Right lobe of liver (tissue), 6 donors: ENCODE measurements around the gene KCNJ8. TPM values are rescaled to one million over a fixed set of nuclear protein-coding genes. Genes with fewer than 3 reads are reported as not detected.
A peak's percentile ranks its signal among the peaks of the same experiment; 100 is the strongest.

Experiments
- ATAC-seq, 4 donors: fragments of 200-7000 bp; cut with Tn5 transposase; one replicate each; pipeline ENCODE4 v1.9.1; 2020; ENCODE audit warnings: mild to moderate bottlenecking in 4 of 4, moderate library complexity in 4 of 4
- DNase-seq, 3 donors: peaks; one replicate each; pipeline ENCODE4 v3.0.0-alpha.2; 2020
- H3K27ac ChIP-seq, 3 donors: fragments of 200-600 bp; one replicate each; pipeline ENCODE4 v1.8.0; 2022
- H3K27me3 ChIP-seq, 2 donors: fragments of 200-600 bp; one replicate each; pipeline ENCODE4 v1.8.0; 2022
- H3K36me3 ChIP-seq, 4 donors: fragments of 200-600 bp; sonication (generic) in 1 of 4; one replicate each; pipeline versions ENCODE4 v1.5.1 to v1.8.0; 2017 to 2022; ENCODE audit warnings: control low read depth in 1 of 4
- H3K4me1 ChIP-seq, 4 donors: fragments of 200-600 bp; sonication (generic) in 1 of 4; one replicate each; pipeline versions ENCODE4 v1.5.1 to v1.8.0; 2017 to 2022; ENCODE audit warnings: control low read depth in 1 of 4
- H3K4me3 ChIP-seq, 3 donors: fragments of 200-600 bp; one replicate each; pipeline ENCODE4 v1.8.0; 2022
- H3K9me3 ChIP-seq, 4 donors: fragments of 200-600 bp; sonication (generic) in 1 of 4; one replicate each; pipeline versions ENCODE4 v1.5.1 to v1.8.0; 2017 to 2022; ENCODE audit warnings: control low read depth in 1 of 4
- POLR2A ChIP-seq: fragments of 450-650 bp; IDR thresholded peaks from one replicate; pipeline ENCODE4 v1.6.1; 2017; ENCODE audit warnings: antibody characterized with exemption, mild to moderate bottlenecking
- WGBS: methylation state at CpG from one replicate; pipeline ENCODE4 v1.1.6; 2018; ENCODE audit warnings: low coverage, low lambda C conversion rate; ENCODE audit not compliant: insufficient coverage; ENCODE audit errors: missing lambda C conversion rate; 5-methylcytosine and 5-hydroxymethylcytosine counted together
- intact Hi-C, 2 donors: fragments of 100-400 bp; cut with DNase I; formaldehyde crosslinking; loops; one replicate each; pipeline versions ENCODE4 v1.11.2 to v1.14.1; 2022
- total RNA-seq, 6 experiments: library from RNA; depleted of rRNA in 2 of 6; stranded (reverse); fragments of >200 nt in 2 of 6; fragmentation: NEBNext Ultra II Directional in 3 of 6; extraction: Animal tissue kit (Norgen Biotek cat#: 25700) in 3 of 6; gene quantifications; one replicate each; pipeline versions ENCODE4 v1.1.0 to v1.2.4, GENCODE V29; 2016 to 2023
- TF ChIP-seq, protein P1 (sequence below), 4 donors: fragments of 200-600 bp in 3 of 4; fragments of 450-650 bp in 1 of 4; IDR thresholded peaks; one replicate each; pipeline versions ENCODE4 v1.5.1 to v1.8.0; 2016 to 2022; ENCODE audit warnings: antibody characterized with exemption in 4 of 4, mild to moderate bottlenecking in 2 of 4
- donor health status: DM: no; HTN: yes; CAD: no.
- donor health status: DM: no; HTN: no; CAD: no.
- donor health status: DM: no; HTN: no; CAD: no.
- donor health status: DM: no; HTN: yes; CAD: no.
- donor health status: DM: no; HTN: yes; CAD: no.

KCNJ8 gene
- total RNA-seq, 6 experiments from 2014 or later = 9.1 to 37.5 (median 25.4) TPM

DNA sequence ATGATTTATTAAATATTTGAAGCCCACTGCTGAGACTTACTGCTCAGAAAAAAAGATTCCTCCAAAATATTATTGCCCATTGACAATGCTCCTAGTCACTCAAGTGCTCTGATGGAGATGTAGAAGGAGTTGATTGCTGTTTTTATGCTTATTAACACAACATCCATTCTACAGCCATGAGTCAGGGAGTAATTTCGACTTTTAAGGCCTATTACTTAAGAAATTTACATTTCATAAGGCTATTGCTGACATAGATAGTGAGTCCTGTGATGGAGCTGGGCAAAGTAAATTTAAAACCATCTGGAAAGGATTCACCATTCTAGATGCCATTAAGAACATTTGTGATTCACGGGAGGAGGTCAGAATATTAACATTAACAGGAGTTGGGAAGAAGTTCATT is 5.2 kb downstream of the KCNJ8 start:
- no peak for DNase-seq
- Histone ChIP-seq H3K4me1 (peaks cover 0 to 14% (median 0%) of the 10 kb centered on the region in 4 donors), H3K27me3 (no peaks in the 10 kb centered on the region), H3K36me3 (peaks cover 0 to 23% (median 0%) of the 10 kb centered on the region in 4 donors), H3K4me3 (no peak overlapping the region), H3K9me3 (no peaks in the 10 kb centered on the region), H3K27ac (no peak overlapping the region)
- ATAC-seq = no peak
- intact Hi-C loops = no loop called here
- WGBS = 75% methylated on average over 2 of the region's 2 CpGs
- TF ChIP-seq, protein P1, sequence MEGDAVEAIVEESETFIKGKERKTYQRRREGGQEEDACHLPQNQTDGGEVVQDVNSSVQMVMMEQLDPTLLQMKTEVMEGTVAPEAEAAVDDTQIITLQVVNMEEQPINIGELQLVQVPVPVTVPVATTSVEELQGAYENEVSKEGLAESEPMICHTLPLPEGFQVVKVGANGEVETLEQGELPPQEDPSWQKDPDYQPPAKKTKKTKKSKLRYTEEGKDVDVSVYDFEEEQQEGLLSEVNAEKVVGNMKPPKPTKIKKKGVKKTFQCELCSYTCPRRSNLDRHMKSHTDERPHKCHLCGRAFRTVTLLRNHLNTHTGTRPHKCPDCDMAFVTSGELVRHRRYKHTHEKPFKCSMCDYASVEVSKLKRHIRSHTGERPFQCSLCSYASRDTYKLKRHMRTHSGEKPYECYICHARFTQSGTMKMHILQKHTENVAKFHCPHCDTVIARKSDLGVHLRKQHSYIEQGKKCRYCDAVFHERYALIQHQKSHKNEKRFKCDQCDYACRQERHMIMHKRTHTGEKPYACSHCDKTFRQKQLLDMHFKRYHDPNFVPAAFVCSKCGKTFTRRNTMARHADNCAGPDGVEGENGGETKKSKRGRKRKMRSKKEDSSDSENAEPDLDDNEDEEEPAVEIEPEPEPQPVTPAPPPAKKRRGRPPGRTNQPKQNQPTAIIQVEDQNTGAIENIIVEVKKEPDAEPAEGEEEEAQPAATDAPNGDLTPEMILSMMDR (IDR thresholded peaks at IDR 0.05) = no peak
- TF ChIP-seq POLR2A = no peak

DNA sequence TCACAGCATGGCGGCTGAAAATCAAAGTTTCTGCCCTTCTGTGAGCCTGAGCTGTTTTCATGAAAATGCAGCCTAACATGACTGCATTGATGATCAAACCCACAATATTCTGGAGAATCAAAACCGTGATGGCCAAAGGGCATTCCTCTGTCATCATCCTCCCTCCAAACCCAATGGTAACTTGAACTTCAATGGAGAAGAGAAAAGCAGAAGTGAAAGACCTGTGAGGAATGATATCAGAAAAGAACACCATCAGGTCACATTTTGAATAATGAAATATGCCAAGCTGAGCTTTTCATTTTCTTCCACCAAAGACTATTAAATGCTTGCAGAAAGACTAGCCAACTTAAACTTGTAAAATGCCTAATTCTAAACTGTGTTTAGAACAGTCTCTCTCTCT is 8.1 kb downstream of the KCNJ8 start:
- DNase-seq (no peak), ATAC-seq (no peak)
- 31% methylated on average over 1 of the region's 2 CpGs for WGBS
- H3K27ac ChIP-seq = no peak overlapping the region
- peaks cover 0 to 26% (median 2%) of the 10 kb centered on the region in 4 donors for H3K4me1 ChIP-seq
- TF ChIP-seq, protein P1 (IDR thresholded peaks at IDR 0.05) = no peak
- intact Hi-C loops = no loop called here
- peaks cover 0 to 23% (median 0%) of the 10 kb centered on the region in 4 donors for H3K36me3 ChIP-seq
- no peak overlapping the region for H3K4me3 ChIP-seq
- H3K27me3 ChIP-seq = no peaks in the 10 kb centered on the region
- H3K9me3 ChIP-seq = no peaks in the 10 kb centered on the region

DNA sequence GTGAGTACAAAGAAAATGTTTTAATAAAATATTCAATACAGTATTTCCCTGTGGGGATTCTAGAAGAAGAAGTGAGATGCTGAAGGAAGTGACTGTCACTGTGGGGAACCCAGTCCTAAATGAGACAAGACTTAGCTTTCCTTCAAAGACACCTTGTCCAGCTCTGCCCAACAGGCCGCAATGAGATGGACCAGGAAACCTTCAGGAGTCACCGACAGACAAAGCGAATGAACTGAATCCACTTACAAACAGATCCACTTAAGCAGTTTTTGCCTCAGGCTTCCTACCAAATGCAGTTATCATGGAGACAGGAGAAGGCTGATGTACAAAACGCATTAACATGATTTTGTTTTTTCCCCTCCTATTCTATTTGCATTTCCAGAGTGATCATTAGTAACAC is 9.6 kb downstream of the KCNJ8 start:
- H3K4me1 ChIP-seq = peaks cover 0 to 22% (median 2%) of the 10 kb centered on the region in 4 donors
- peak overlapping the region; percentile 61 to 92 (median 89) for H3K27ac ChIP-seq
- ATAC-seq (peak in 1 of 4 donors; percentile 7), DNase-seq (no peak)
- TF ChIP-seq, protein P1 (IDR thresholded peaks at IDR 0.05) = no peak
- TF ChIP-seq POLR2A = no peak
- WGBS = 92% methylated on average over 4 of the region's 4 CpGs
- intact Hi-C loops = no loop called here
- no peaks in the 10 kb centered on the region for H3K27me3 ChIP-seq
- H3K36me3 ChIP-seq = peaks cover 0 to 18% (median 0%) of the 10 kb centered on the region in 4 donors
- H3K4me3 ChIP-seq = no peak overlapping the region
- no peaks in the 10 kb centered on the region for H3K9me3 ChIP-seq

DNA sequence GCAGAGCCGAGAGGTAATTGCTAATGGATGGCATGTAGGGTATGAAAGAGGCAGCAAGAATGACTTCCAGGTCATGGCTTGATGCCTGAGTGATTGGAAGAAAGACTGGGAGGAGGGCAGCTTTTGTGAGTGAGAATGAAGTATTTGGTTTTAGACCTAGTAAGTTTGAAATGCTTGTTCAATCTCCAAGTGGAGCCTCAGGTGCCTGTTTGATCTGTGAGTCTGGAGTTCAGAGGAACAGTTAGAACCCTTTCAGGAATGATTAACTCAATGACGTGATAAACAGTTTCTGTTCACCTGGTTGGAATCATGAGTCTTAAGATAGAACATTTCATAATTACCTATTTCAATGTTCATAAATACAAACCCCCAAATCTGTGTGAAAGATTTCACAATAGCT is 10.4 kb downstream of the KCNJ8 start:
- Histone ChIP-seq H3K9me3 (no peaks in the 10 kb centered on the region), H3K4me1 (peaks cover 0 to 17% (median 2%) of the 10 kb centered on the region in 4 donors), H3K27ac (peak overlapping the region; percentile 61 to 92 (median 89)), H3K4me3 (no peak overlapping the region), H3K36me3 (peaks cover 0 to 10% (median 0%) of the 10 kb centered on the region in 4 donors), H3K27me3 (no peaks in the 10 kb centered on the region)
- 28% methylated on average over 2 of the region's 2 CpGs for WGBS
- TF ChIP-seq, protein P1 (IDR thresholded peaks at IDR 0.05) = no peak
- ATAC-seq = peak; percentile 85 to 92 (median 90)
- peak in 1 of 3 donors; percentile 65 for DNase-seq
- intact Hi-C loops = no loop called here

DNA sequence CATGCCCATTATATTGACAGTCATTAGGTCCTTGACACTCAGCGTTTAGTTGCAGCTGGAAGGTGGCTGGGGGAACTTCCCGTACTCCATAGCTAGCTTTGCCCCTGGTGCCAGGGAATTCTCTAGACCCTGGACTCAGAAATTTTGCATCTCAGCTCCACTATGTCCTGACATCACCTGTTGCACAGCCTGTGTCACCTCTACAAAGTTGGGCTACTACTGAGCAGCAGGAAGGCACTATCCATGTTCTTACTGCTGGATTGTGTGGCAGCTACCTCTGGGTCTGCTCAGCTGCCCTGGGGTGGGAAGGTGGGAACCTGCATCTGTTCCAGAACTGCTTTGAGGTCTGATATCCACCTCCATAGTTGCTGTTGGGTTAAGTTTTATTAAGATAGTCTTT is 11.0 kb downstream of the KCNJ8 start:
- no peaks in the 10 kb centered on the region for H3K9me3 ChIP-seq
- peak overlapping the region; percentile 61 to 92 (median 89) for H3K27ac ChIP-seq
- DNase-seq = no peak
- no peak overlapping the region for H3K4me3 ChIP-seq
- peak; percentile 33 to 56 (median 38) for ATAC-seq
- H3K36me3 ChIP-seq = peaks cover 0 to 10% (median 0%) of the 10 kb centered on the region in 4 donors
- intact Hi-C loops = no loop called here
- H3K27me3 ChIP-seq = no peaks in the 10 kb centered on the region
- WGBS = 29% methylated on average over 2 of the region's 2 CpGs
- peaks cover 0 to 17% (median 4%) of the 10 kb centered on the region in 4 donors for H3K4me1 ChIP-seq
- TF ChIP-seq, protein P1 (IDR thresholded peaks at IDR 0.05) = no peak
- TF ChIP-seq POLR2A = no peak
